GM12874 (cell line): ENCODE results near the gene HSD11B1.

Source experiments
- CTCF ChIP-seq: IDR thresholded peaks from 2 replicates; pipeline ENCODE4 v1.5.1; 2011; ENCODE audit warnings: low read depth, mild to moderate bottlenecking, control low read depth, low read length, moderate library complexity; ENCODE audit not compliant: insufficient read depth

Gene HSD11B1

GRCh38 chr1:209720326-209720725, 15.7 kb downstream of the HSD11B1 start:
- no peak for TF ChIP-seq CTCF

- no peak for TF ChIP-seq CTCF
These were observed 16.2 kb downstream of the HSD11B1 start for GRCh38 chr1:209720826-209721225.

- TF ChIP-seq CTCF = no peak
These were observed 16.7 kb downstream of the HSD11B1 start for GRCh38 chr1:209721323-209721722.

- TF ChIP-seq CTCF = no peak
These were observed 18.6 kb downstream of the HSD11B1 start for GRCh38 chr1:209723265-209723664.

GRCh38 chr1:209723756-209724693, 19.4 kb downstream of the HSD11B1 start:
- no peak for TF ChIP-seq CTCF

- TF ChIP-seq CTCF = no peak
These were observed 22.6 kb downstream of the HSD11B1 start for GRCh38 chr1:209727286-209727685.

GRCh38 chr1:209727785-209728184, 23.1 kb downstream of the HSD11B1 start:
- TF ChIP-seq CTCF = no peak
